GM21515 (cell line): ENCODE measurements around the gene CALR.
"Not testable (repeated sequence)": the region's sequence is repeated elsewhere in the genome, so short reads cannot be mapped to it uniquely, and the experiment has no call there.

Experiments
- ATAC-seq: cut with Tn5 transposase; IDR thresholded peaks from one replicate; pipeline ENCODE4 v1.9.1; 2021; ENCODE audit not compliant: unreplicated experiment

The CALR gene

GRCh38 chr19:12976109-12976508 lies 37.7 kb downstream of the CALR start:
- not testable (repeated sequence) for ATAC-seq

GRCh38 chr19:12979974-12980373 lies 41.6 kb downstream of the CALR start:
- no peak for ATAC-seq

GRCh38 chr19:12982648-12983047 lies 44.2 kb downstream of the CALR start:
- ATAC-seq, result no peak

GRCh38 chr19:12983091-12983490 lies 44.7 kb downstream of the CALR start:
- ATAC-seq, result no peak

- no peak for ATAC-seq
Measured at GRCh38 chr19:12983542-12984142, 45.2 kb downstream of the CALR start.

GRCh38 chr19:12984143-12984627 lies 45.8 kb downstream of the CALR start:
- no peak for ATAC-seq

- ATAC-seq, result no peak
Measured at GRCh38 chr19:12984683-12985048, 46.3 kb downstream of the CALR start.

GRCh38 chr19:12985049-12985776 lies 46.8 kb downstream of the CALR start:
- no peak for ATAC-seq

- no peak for ATAC-seq
Measured at GRCh38 chr19:12986726-12987125, 48.3 kb downstream of the CALR start.

- no peak for ATAC-seq
Measured at GRCh38 chr19:12987190-12987589, 48.8 kb downstream of the CALR start.

- no peak for ATAC-seq
Measured at GRCh38 chr19:12987781-12988180, 49.4 kb downstream of the CALR start.

- no peak for ATAC-seq
Measured at GRCh38 chr19:12990431-12990830, 52.0 kb downstream of the CALR start.

GRCh38 chr19:12990853-12991252 lies 52.4 kb downstream of the CALR start:
- ATAC-seq, result no peak

- ATAC-seq, result no peak
Measured at GRCh38 chr19:12991296-12991695, 52.9 kb downstream of the CALR start.

GRCh38 chr19:12992729-12993128 lies 54.3 kb downstream of the CALR start:
- ATAC-seq, result no peak

- ATAC-seq, result no peak
Measured at GRCh38 chr19:12993562-12993961, 55.2 kb downstream of the CALR start.
